ENCODE measurements around the gene FNIP1. TPM values are rescaled to one million over a fixed set of nuclear protein-coding genes. Genes with fewer than 3 reads are reported as not detected.

Gene FNIP1
- total RNA-seq, 5 donors from 2014 or later (not counting 1 experiment from before 2014, with no cell fraction given), result 26.7 to 32.7 (median 27.7) TPM

- peaks cover 16% of the 10 kb centered on the region for H3K36me3 Mint-ChIP-seq
- no CpG with 5 or more reads among the region's 5 CpGs for WGBS (ENCODE audit: insufficient coverage)
- no peaks in the 10 kb centered on the region for H3K9me3 ChIP-seq
- peaks cover 9 to 22% of the 10 kb centered on the region in 2 experiments for H3K4me1 ChIP-seq (ENCODE audit: control insufficient read depth in 1 of 2, extremely low read depth in 1 of 2, insufficient read depth in 2 of 2, low read length in 2 of 2)
- peaks cover 0 to 2% of the 10 kb centered on the region in 2 donors for H3K36me3 ChIP-seq (ENCODE audit: control insufficient read depth in 2 of 2, extremely low read depth in 1 of 2, insufficient read depth in 1 of 2, low read length in 1 of 2)
- peak; percentile 80 to 83 (median 82) for ATAC-seq (replicated peaks in 1 of 4)
- CTCF ChIA-PET, result interaction anchor here in 1 of 2 donors (1.3 kb wide), 1 partner anchor 16 kb away, joined by 4 read pairs; no protein-coding TSS in a partner anchor
- H3K9me3 Mint-ChIP-seq, result no peaks in the 10 kb centered on the region
- H3K4me3 ChIP-seq (ENCODE audit: control insufficient read depth in 1 of 2, extremely low read depth in 1 of 2, low read length in 1 of 2), result no peak overlapping the region
- POLR2A ChIA-PET, result interaction anchor here (0.6 to 0.8 kb wide), 3 partner anchors 76 to 125 kb away, joined by 3 read pairs; no protein-coding TSS in a partner anchor
- peak overlapping the region; percentile 21 to 44 (median 29) for H3K4me3 Mint-ChIP-seq
- H3K4me1 Mint-ChIP-seq, result peaks cover 28 to 32% (median 32%) of the 10 kb centered on the region in 3 donors
- DNase-seq, result peak in 32 of 35 experiments; percentile 25 to 75 (median 50)
- H3K27me3 ChIP-seq (replicated peaks in 1 of 2; ENCODE audit: control insufficient read depth in 2 of 2, extremely low read depth in 1 of 2, insufficient read depth in 2 of 2, low read length in 1 of 2), result no peaks in the 10 kb centered on the region
- H3K27me3 Mint-ChIP-seq, result no peaks in the 10 kb centered on the region
- peak overlapping the region; percentile 40 for H3K27ac ChIP-seq (ENCODE audit: low read length)
- H3K27ac Mint-ChIP-seq, result peak overlapping the region; percentile 82 to 92
Observed at GRCh38 chr5:131640043-131640856, 156.6 kb downstream of the FNIP1 start.

- Mint-ChIP-seq H3K27me3 (no peaks in the 10 kb centered on the region), H3K27ac (no peak overlapping the region), H3K36me3 (peaks cover 7% of the 10 kb centered on the region), H3K4me3 (peak overlapping the region in 1 of 3 donors; percentile 44), H3K9me3 (no peaks in the 10 kb centered on the region), H3K4me1 (peaks cover 34 to 37% (median 37%) of the 10 kb centered on the region in 3 donors)
- H3K4me1 ChIP-seq (ENCODE audit: control insufficient read depth in 1 of 2, extremely low read depth in 1 of 2, insufficient read depth in 2 of 2, low read length in 2 of 2), result peaks cover 9 to 22% of the 10 kb centered on the region in 2 experiments
- H3K4me3 ChIP-seq (ENCODE audit: control insufficient read depth in 1 of 2, extremely low read depth in 1 of 2, low read length in 1 of 2), result no peak overlapping the region
- CTCF ChIA-PET, result interaction anchor here in 1 of 2 donors (1.1 kb wide), 1 partner anchor 50 kb away, joined by 3 read pairs; no protein-coding TSS in a partner anchor
- ATAC-seq (replicated peaks in 1 of 4), result no peak
- no peaks in the 10 kb centered on the region for H3K36me3 ChIP-seq (ENCODE audit: control insufficient read depth in 2 of 2, extremely low read depth in 1 of 2, insufficient read depth in 1 of 2, low read length in 1 of 2)
- POLR2A ChIA-PET, result interaction anchor here (0.6 kb wide), 2 partner anchors 116 to 520 kb away, joined by 3 to 8 read pairs; no protein-coding TSS in a partner anchor
- H3K27ac ChIP-seq (ENCODE audit: low read length), result no peak overlapping the region
- no peak for DNase-seq
- H3K9me3 ChIP-seq, result no peaks in the 10 kb centered on the region
- no peaks in the 10 kb centered on the region for H3K27me3 ChIP-seq (replicated peaks in 1 of 2; ENCODE audit: control insufficient read depth in 2 of 2, extremely low read depth in 1 of 2, insufficient read depth in 2 of 2, low read length in 1 of 2)
Observed at GRCh38 chr5:131639148-131639547, 157.7 kb downstream of the FNIP1 start.

GRCh38 chr5:131637694-131638093 is 159.1 kb downstream of the FNIP1 start:
- Histone ChIP-seq H3K36me3 (ENCODE audit: control insufficient read depth in 2 of 2, extremely low read depth in 1 of 2, insufficient read depth in 1 of 2, low read length in 1 of 2) (no peaks in the 10 kb centered on the region), H3K27me3 (replicated peaks in 1 of 2; ENCODE audit: control insufficient read depth in 2 of 2, extremely low read depth in 1 of 2, insufficient read depth in 2 of 2, low read length in 1 of 2) (no peaks in the 10 kb centered on the region), H3K4me3 (ENCODE audit: control insufficient read depth in 1 of 2, extremely low read depth in 1 of 2, low read length in 1 of 2) (no peak overlapping the region), H3K4me1 (ENCODE audit: control insufficient read depth in 1 of 2, extremely low read depth in 1 of 2, insufficient read depth in 2 of 2, low read length in 2 of 2) (peaks cover 19 to 34% of the 10 kb centered on the region in 2 experiments), H3K9me3 (no peaks in the 10 kb centered on the region), H3K27ac (ENCODE audit: low read length) (no peak overlapping the region)
- Mint-ChIP-seq H3K27ac (peak overlapping the region in 1 of 2 donors; percentile 4), H3K36me3 (peaks cover 3% of the 10 kb centered on the region), H3K27me3 (no peaks in the 10 kb centered on the region), H3K4me1 (peaks cover 39 to 42% (median 42%) of the 10 kb centered on the region in 3 donors), H3K4me3 (no peak overlapping the region), H3K9me3 (no peaks in the 10 kb centered on the region)
- WGBS (ENCODE audit: insufficient coverage), result 100% methylated on average over 1 of the region's 4 CpGs
- no peak for ATAC-seq (replicated peaks in 1 of 4)
- ChIA-PET POLR2A (no interaction called here), CTCF (no interaction called here)
- no peak for DNase-seq

- Histone ChIP-seq H3K27me3 (replicated peaks in 1 of 2; ENCODE audit: control insufficient read depth in 2 of 2, extremely low read depth in 1 of 2, insufficient read depth in 2 of 2, low read length in 1 of 2) (no peaks in the 10 kb centered on the region), H3K27ac (ENCODE audit: low read length) (peak overlapping the region; percentile 98), H3K4me3 (ENCODE audit: control insufficient read depth in 1 of 2, extremely low read depth in 1 of 2, low read length in 1 of 2) (peak overlapping the region; percentile 73 to 84), H3K36me3 (ENCODE audit: control insufficient read depth in 2 of 2, extremely low read depth in 1 of 2, insufficient read depth in 1 of 2, low read length in 1 of 2) (no peaks in the 10 kb centered on the region), H3K9me3 (no peaks in the 10 kb centered on the region), H3K4me1 (ENCODE audit: control insufficient read depth in 1 of 2, extremely low read depth in 1 of 2, insufficient read depth in 2 of 2, low read length in 2 of 2) (peaks cover 31 to 40% of the 10 kb centered on the region in 2 experiments)
- H3K36me3 Mint-ChIP-seq, result no peaks in the 10 kb centered on the region
- H3K4me3 Mint-ChIP-seq, result peak overlapping the region in 2 of 3 donors; percentile 98 to 99
- H3K27me3 Mint-ChIP-seq, result no peaks in the 10 kb centered on the region
- H3K27ac Mint-ChIP-seq, result peak overlapping the region; percentile 99
- ATAC-seq (replicated peaks in 1 of 4) (peak; percentile 2 to 5 (median 2)), DNase-seq (peak in 21 of 35 experiments; percentile 9 to 55 (median 27))
- H3K4me1 Mint-ChIP-seq, result peaks cover 38 to 40% (median 39%) of the 10 kb centered on the region in 3 donors
- ChIA-PET POLR2A (interaction anchor here (0.6 to 1.0 kb wide), 3 partner anchors 105 to 161 kb away, joined by 3 to 4 read pairs (median 3); partner anchors contain the start of gene FNIP1 (in 1 of the 2)), CTCF (interaction anchor here (0.5 to 1.3 kb wide), 3 partner anchors 53 to 403 kb away, joined by 3 to 4 read pairs (median 4); no protein-coding TSS in a partner anchor)
- WGBS (ENCODE audit: insufficient coverage), result under 1% methylated on average over 17 of the region's 24 CpGs
- H3K9me3 Mint-ChIP-seq, result no peaks in the 10 kb centered on the region
Observed at GRCh38 chr5:131635684-131636572, 160.9 kb downstream of the FNIP1 start.

GRCh38 chr5:131634996-131635683 is 161.7 kb downstream of the FNIP1 start, which contains the start of gene RAPGEF6:
Gene RAPGEF6 (minus strand): TSS chr5:131635229. CDS start chr5:131635030, 199 bp downstream.
- ATAC-seq (replicated peaks in 1 of 4), result peak; percentile 86 to 88 (median 87)
- peak within 1 kb of the TSS; percentile 73 to 84 for H3K4me3 ChIP-seq (ENCODE audit: control insufficient read depth in 1 of 2, extremely low read depth in 1 of 2, low read length in 1 of 2)
- Mint-ChIP-seq H3K4me3 (peak within 1 kb of the TSS in 2 of 3 donors; percentile 98 to 99), H3K36me3 (no peaks in the 10 kb centered on the region), H3K4me1 (peaks cover 31 to 33% (median 33%) of the 10 kb centered on the region in 3 donors), H3K27ac (peak within 1 kb of the TSS; percentile 99), H3K27me3 (no peaks in the 10 kb centered on the region), H3K9me3 (no peaks in the 10 kb centered on the region)
- no peaks in the 10 kb centered on the region for H3K36me3 ChIP-seq (ENCODE audit: control insufficient read depth in 2 of 2, extremely low read depth in 1 of 2, insufficient read depth in 1 of 2, low read length in 1 of 2)
- H3K9me3 ChIP-seq, result no peaks in the 10 kb centered on the region
- WGBS (ENCODE audit: insufficient coverage), result under 1% methylated on average over 53 of the region's 55 CpGs
- H3K27me3 ChIP-seq (replicated peaks in 1 of 2; ENCODE audit: control insufficient read depth in 2 of 2, extremely low read depth in 1 of 2, insufficient read depth in 2 of 2, low read length in 1 of 2), result no peaks in the 10 kb centered on the region
- peak within 1 kb of the TSS; percentile 98 for H3K27ac ChIP-seq (ENCODE audit: low read length)
- H3K4me1 ChIP-seq (ENCODE audit: control insufficient read depth in 1 of 2, extremely low read depth in 1 of 2, insufficient read depth in 2 of 2, low read length in 2 of 2), result peaks cover 31 to 47% of the 10 kb centered on the region in 2 experiments
- ChIA-PET POLR2A (interaction anchor here (0.6 to 1.0 kb wide), 3 partner anchors 104 to 162 kb away, joined by 3 to 4 read pairs (median 3); partner anchors contain the start of gene FNIP1 (in 1 of the 2)), CTCF (interaction anchor here (0.5 to 2.0 kb wide), 3 partner anchors 46 to 404 kb away, joined by 3 to 7 read pairs (median 4); no protein-coding TSS in a partner anchor)
- DNase-seq, result peak; percentile 86 to 100 (median 97)

Measured in T-cell (primary cell).